Fibroblast of pulmonary artery (primary cell): ENCODE results near the gene CHST4.

Source experiments
- DNase-seq: peaks from one replicate; pipeline ENCODE4 v3.0.0-alpha.2; 2010; ENCODE audit warnings: low read depth
- H3K4me3 ChIP-seq: replicated peaks from 2 replicates; pipeline ENCODE4 v1.5.1; 2011; ENCODE audit warnings: low read depth, mild to moderate bottlenecking, control low read depth, low read length, moderate library complexity
- TF ChIP-seq, protein P1 (sequence below): IDR thresholded peaks from 2 replicates; pipeline ENCODE4 v1.5.1; 2011; ENCODE audit warnings: mild to moderate bottlenecking, control low read depth, low read length, inconsistent platforms; ENCODE audit errors: missing control alignments

Gene CHST4

DNA sequence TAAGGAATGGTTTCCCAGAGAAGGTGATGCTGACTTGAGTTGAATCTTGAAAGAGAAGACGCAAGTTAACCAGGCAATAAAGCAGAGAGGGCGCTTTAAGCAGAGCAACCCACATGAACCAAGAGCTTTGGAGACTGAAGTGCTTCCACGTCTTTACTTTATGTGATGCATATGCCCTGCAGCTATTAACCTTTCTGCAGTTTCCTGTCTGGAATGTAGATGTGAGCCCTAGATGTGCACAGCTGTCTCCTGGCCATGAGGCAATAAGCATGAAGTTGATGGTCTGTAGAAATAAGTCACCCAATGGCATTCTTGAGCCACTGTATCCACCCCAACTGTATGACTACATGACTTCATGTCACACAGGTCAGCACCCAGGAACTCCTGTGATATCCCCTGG, 5.7 kb upstream of the CHST4 start:
- TF ChIP-seq, protein P1, sequence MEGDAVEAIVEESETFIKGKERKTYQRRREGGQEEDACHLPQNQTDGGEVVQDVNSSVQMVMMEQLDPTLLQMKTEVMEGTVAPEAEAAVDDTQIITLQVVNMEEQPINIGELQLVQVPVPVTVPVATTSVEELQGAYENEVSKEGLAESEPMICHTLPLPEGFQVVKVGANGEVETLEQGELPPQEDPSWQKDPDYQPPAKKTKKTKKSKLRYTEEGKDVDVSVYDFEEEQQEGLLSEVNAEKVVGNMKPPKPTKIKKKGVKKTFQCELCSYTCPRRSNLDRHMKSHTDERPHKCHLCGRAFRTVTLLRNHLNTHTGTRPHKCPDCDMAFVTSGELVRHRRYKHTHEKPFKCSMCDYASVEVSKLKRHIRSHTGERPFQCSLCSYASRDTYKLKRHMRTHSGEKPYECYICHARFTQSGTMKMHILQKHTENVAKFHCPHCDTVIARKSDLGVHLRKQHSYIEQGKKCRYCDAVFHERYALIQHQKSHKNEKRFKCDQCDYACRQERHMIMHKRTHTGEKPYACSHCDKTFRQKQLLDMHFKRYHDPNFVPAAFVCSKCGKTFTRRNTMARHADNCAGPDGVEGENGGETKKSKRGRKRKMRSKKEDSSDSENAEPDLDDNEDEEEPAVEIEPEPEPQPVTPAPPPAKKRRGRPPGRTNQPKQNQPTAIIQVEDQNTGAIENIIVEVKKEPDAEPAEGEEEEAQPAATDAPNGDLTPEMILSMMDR = no peak
- no peak overlapping the region for H3K4me3 ChIP-seq
- no peak for DNase-seq

DNA sequence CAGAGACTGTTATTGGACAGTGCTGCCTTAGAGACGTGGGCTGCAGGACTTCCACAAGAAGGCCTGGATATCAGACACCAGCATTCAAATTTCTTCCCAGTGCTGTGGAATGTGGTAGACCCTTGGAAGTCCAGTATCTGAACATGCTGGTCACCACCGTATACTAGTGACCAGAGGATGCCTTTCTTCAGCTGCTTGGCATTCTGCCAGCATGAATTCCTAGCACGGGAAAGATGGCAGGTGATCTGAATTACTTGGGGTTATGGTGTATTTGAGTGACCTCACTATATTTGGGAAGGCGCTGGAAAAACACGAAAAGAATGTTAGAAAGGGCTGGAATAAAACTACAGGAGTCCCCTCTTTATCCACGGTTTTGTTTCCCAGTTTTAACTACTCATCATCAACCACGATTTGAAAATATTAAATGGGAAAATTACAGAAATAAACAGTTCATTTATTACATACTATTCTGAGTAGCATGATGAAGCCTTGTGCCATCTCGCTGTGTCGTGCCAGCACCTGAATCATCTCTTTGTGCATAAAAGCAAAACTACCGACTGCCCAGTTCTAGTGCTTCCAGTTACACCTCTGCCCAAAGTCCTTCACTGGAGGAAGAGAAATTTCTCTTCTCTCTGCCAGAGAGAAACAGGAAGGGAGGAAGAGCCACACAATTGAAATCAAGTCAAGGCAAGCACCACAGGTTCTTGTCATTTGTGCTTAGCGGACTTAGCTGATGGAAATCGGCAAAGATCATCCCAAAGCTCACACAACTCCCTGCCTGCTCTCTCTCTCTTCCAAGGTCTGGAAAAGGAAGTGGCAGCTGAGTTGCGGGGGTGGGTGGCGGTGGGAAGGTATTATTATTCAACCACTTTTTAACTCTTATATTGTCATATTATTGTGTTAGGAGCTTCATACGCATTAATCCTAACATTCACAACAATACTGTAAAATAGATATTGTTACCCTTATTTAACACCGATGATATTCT, 1.4 kb upstream of the CHST4 start:
- DNase-seq = no peak
- H3K4me3 ChIP-seq = no peak overlapping the region

DNA sequence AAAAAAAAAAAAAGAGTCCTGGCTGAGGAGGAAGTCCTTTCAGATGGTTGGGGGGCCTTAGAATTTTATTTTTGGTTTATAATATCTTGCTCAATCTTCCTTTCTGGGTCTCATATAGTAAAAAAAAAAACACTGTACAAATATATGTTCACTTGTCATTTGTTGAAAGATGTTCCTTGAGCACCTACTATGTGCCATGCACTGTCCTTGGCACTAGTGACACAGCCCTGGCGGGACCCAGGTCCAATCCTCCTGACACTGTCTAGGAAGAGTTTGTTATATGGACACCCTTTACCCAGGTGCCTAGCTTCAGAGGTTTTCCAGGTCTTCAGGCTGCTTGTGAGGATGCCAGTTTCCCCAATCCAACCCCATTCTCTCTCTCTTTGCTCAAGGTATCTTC, 2.0 kb downstream of the CHST4 start:
- TF ChIP-seq, protein P1 = no peak
- H3K4me3 ChIP-seq = no peak overlapping the region
- no peak for DNase-seq

More for the DNA sequence above, 1.4 kb upstream of the CHST4 start:
- TF ChIP-seq, protein P1 = no peak

DNA sequence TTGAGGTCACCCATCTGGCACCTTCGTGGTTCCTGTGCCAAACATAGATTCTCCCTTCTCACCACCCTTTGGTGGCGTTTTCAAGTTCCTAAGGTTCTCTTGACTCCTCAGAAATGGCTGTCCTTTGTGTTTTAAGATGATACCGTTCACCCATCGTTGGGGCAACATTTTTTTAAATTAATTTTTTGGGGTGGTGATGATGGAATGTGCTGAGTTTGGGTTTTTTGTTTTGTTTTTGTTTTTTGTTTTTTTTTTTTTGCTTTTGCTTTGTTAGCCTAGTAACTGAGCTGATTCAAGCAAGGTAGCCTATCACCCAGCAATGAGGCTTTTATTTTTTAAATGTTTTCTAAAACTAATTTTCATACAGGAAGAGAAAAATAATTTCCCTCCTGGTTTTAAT, 2.6 kb downstream of the CHST4 start:
- no peak overlapping the region for H3K4me3 ChIP-seq
- TF ChIP-seq, protein P1 = no peak
- no peak for DNase-seq

DNA sequence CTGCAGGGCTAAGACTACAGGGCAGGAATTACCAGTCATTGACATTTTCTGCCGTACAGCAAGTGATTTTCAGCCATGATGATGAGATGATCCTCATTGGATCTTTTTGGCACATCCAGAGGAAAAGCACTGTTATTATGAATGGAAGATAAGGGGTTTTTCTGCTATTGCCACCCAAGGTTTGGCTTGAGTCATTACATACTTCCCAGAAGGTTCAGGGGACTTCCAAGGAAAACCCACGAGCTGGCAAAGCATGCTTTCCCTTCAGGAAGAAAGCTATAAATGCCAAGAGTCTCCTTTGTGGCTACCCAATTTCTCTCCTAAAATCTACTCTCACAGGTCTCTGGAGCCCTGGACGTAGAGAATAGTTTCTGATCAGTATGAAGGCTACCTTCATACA, 6.1 kb downstream of the CHST4 start:
- no peak for DNase-seq
- H3K4me3 ChIP-seq = no peak overlapping the region
- TF ChIP-seq, protein P1 = no peak

DNA sequence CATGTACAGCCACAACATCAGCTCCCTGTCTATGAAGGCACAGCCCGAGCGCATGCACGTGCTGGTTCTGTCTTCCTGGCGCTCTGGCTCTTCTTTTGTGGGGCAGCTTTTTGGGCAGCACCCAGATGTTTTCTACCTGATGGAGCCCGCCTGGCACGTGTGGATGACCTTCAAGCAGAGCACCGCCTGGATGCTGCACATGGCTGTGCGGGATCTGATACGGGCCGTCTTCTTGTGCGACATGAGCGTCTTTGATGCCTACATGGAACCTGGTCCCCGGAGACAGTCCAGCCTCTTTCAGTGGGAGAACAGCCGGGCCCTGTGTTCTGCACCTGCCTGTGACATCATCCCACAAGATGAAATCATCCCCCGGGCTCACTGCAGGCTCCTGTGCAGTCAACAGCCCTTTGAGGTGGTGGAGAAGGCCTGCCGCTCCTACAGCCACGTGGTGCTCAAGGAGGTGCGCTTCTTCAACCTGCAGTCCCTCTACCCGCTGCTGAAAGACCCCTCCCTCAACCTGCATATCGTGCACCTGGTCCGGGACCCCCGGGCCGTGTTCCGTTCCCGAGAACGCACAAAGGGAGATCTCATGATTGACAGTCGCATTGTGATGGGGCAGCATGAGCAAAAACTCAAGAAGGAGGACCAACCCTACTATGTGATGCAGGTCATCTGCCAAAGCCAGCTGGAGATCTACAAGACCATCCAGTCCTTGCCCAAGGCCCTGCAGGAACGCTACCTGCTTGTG, 10.7 kb downstream of the CHST4 start:
- TF ChIP-seq, protein P1 = no peak
- H3K4me3 ChIP-seq = no peak overlapping the region
- DNase-seq = no peak
